GM19240 (cell line): Measurements from ENCODE around the gene SPDYE16.
"Not testable (repeated sequence)": the region's sequence is repeated elsewhere in the genome, so short reads cannot be mapped to it uniquely, and the experiment has no call there.

Experiments
- DNase-seq: peaks from one replicate; pipeline ENCODE4 v3.0.0; 2011; ENCODE audit warnings: low spot score; ENCODE audit not compliant: insufficient read length

Gene SPDYE16

GRCh38 chr7:76549855-76550248 is 6.8 kb upstream of the SPDYE16 start:
- DNase-seq, result not testable (repeated sequence)

GRCh38 chr7:76549025-76549854 is 6.1 kb upstream of the SPDYE16 start:
- DNase-seq, result peak; percentile 49

- not testable (repeated sequence) for DNase-seq
Measured at GRCh38 chr7:76531643-76532042, 11.5 kb downstream of the SPDYE16 start.

GRCh38 chr7:76526183-76526582 is 16.9 kb downstream of the SPDYE16 start:
- DNase-seq, result not testable (repeated sequence)

- not testable (repeated sequence) for DNase-seq
Measured at GRCh38 chr7:76516932-76517331, 26.2 kb downstream of the SPDYE16 start.

GRCh38 chr7:76515999-76516443 is 27.1 kb downstream of the SPDYE16 start:
- DNase-seq, result no peak

GRCh38 chr7:76514926-76515771 is 27.9 kb downstream of the SPDYE16 start:
- DNase-seq, result no peak

- no peak for DNase-seq
Measured at GRCh38 chr7:76513817-76514799, 29.0 kb downstream of the SPDYE16 start.

- DNase-seq, result no peak
Measured at GRCh38 chr7:76512941-76513816, 29.9 kb downstream of the SPDYE16 start.

GRCh38 chr7:76511911-76512885 is 30.9 kb downstream of the SPDYE16 start:
- DNase-seq, result not testable (repeated sequence)

- not testable (repeated sequence) for DNase-seq
Measured at GRCh38 chr7:76511200-76511910, 31.7 kb downstream of the SPDYE16 start.

- no peak for DNase-seq
Measured at GRCh38 chr7:76509931-76510877, 32.9 kb downstream of the SPDYE16 start, which contains the start of gene UPK3B. Gene UPK3B (plus strand): TSS chr7:76510552. CDS start chr7:76510653, 101 bp downstream.

GRCh38 chr7:76507723-76508406 is 35.2 kb downstream of the SPDYE16 start:
- no peak for DNase-seq

- not testable (repeated sequence) for DNase-seq
Measured at GRCh38 chr7:76506643-76507042, 36.5 kb downstream of the SPDYE16 start.

GRCh38 chr7:76506081-76506440 is 37.0 kb downstream of the SPDYE16 start:
- DNase-seq, result no peak
